Nephron (organoid): ENCODE data around the gene UBFD1.

Experiments used
- H3K27ac Mint-ChIP-seq, 3 experiments: 2 replicates each; pipeline ENCODE4 v1.8.0; 2020; ENCODE audit warnings: mixed read lengths in 3 of 3, mild to moderate bottlenecking in 2 of 3, moderate library complexity in 1 of 3
- H3K27me3 Mint-ChIP-seq: 2 replicates; pipeline ENCODE4 v1.8.0; 2021; ENCODE audit warnings: low read depth, mild to moderate bottlenecking, moderate library complexity, mixed read lengths
- H3K36me3 Mint-ChIP-seq: 2 replicates; pipeline ENCODE4 v1.8.0; 2020; ENCODE audit warnings: low read depth, mixed read lengths
- H3K4me1 Mint-ChIP-seq: 2 replicates; pipeline ENCODE4 v1.8.0; 2020; ENCODE audit warnings: mixed read lengths
- H3K4me3 Mint-ChIP-seq, 3 experiments: 2 replicates each; pipeline ENCODE4 v1.8.0; 2020; ENCODE audit warnings: mild to moderate bottlenecking in 3 of 3, mixed read lengths in 3 of 3, moderate library complexity in 2 of 3
- H3K9me3 Mint-ChIP-seq: 2 replicates; pipeline ENCODE4 v1.8.0; 2020; ENCODE audit warnings: mixed read lengths
- CTCF ChIP-seq, 3 experiments: fragments of 200-600 bp; sonication (generic); IDR thresholded peaks; one replicate each; pipeline ENCODE4 v1.5.0; 2021; ENCODE audit warnings: antibody characterized with exemption in 3 of 3; ENCODE audit not compliant: unreplicated experiment in 3 of 3

UBFD1 gene

GRCh38 chr16:23590181-23590580 lies 32.7 kb downstream of the UBFD1 start:
- H3K27ac Mint-ChIP-seq, result no peak overlapping the region
- H3K4me1 Mint-ChIP-seq, result peaks cover under 1% of the 10 kb centered on the region
- H3K27me3 Mint-ChIP-seq, result no peaks in the 10 kb centered on the region
- H3K36me3 Mint-ChIP-seq, result peaks cover 51% of the 10 kb centered on the region
- H3K4me3 Mint-ChIP-seq, result no peak overlapping the region
- H3K9me3 Mint-ChIP-seq, result no peaks in the 10 kb centered on the region
- no peak for TF ChIP-seq CTCF (IDR thresholded peaks at IDR 0.05; ENCODE audit: unreplicated experiment in 3 of 3)

- peak overlapping the region; percentile 37 to 91 (median 51) for H3K4me3 Mint-ChIP-seq
- H3K27me3 Mint-ChIP-seq, result no peaks in the 10 kb centered on the region
- H3K9me3 Mint-ChIP-seq, result no peaks in the 10 kb centered on the region
- no peak for TF ChIP-seq CTCF (IDR thresholded peaks at IDR 0.05; ENCODE audit: unreplicated experiment in 3 of 3)
- no peak overlapping the region for H3K27ac Mint-ChIP-seq
- H3K36me3 Mint-ChIP-seq, result peaks cover 39% of the 10 kb centered on the region
- peaks cover 4% of the 10 kb centered on the region for H3K4me1 Mint-ChIP-seq
Observed at GRCh38 chr16:23594186-23594585, 36.7 kb downstream of the UBFD1 start.

GRCh38 chr16:23595246-23595950 lies 37.9 kb downstream of the UBFD1 start:
- TF ChIP-seq CTCF (IDR thresholded peaks at IDR 0.05; ENCODE audit: unreplicated experiment in 3 of 3), result no peak
- peak overlapping the region; percentile 84 to 91 (median 89) for H3K4me3 Mint-ChIP-seq
- H3K27ac Mint-ChIP-seq, result peak overlapping the region in 2 of 3 experiments; percentile 74 to 78
- H3K27me3 Mint-ChIP-seq, result no peaks in the 10 kb centered on the region
- no peaks in the 10 kb centered on the region for H3K9me3 Mint-ChIP-seq
- H3K36me3 Mint-ChIP-seq, result peaks cover 33% of the 10 kb centered on the region
- H3K4me1 Mint-ChIP-seq, result peaks cover 4% of the 10 kb centered on the region

GRCh38 chr16:23595951-23596720 lies 38.6 kb downstream of the UBFD1 start, which contains the start of gene NDUFAB1:
NDUFAB1 (minus strand) TSS chr16:23596316; CDS start chr16:23596290, 26 bp downstream.
- Mint-ChIP-seq H3K36me3 (peaks cover 27% of the 10 kb centered on the region), H3K4me1 (peaks cover 4% of the 10 kb centered on the region), H3K27me3 (no peaks in the 10 kb centered on the region), H3K4me3 (peak within 1 kb of the TSS; percentile 84 to 91 (median 89)), H3K9me3 (no peaks in the 10 kb centered on the region), H3K27ac (peak within 1 kb of the TSS in 2 of 3 experiments; percentile 74 to 78)
- TF ChIP-seq CTCF (IDR thresholded peaks at IDR 0.05; ENCODE audit: unreplicated experiment in 3 of 3), result peak; percentile 100

- TF ChIP-seq CTCF (IDR thresholded peaks at IDR 0.05; ENCODE audit: unreplicated experiment in 3 of 3), result no peak
- H3K9me3 Mint-ChIP-seq, result no peaks in the 10 kb centered on the region
- peak overlapping the region; percentile 74 to 78 (median 75) for H3K4me3 Mint-ChIP-seq
- peak overlapping the region in 2 of 3 experiments; percentile 5 to 51 for H3K27ac Mint-ChIP-seq
- H3K36me3 Mint-ChIP-seq, result peaks cover 20% of the 10 kb centered on the region
- no peaks in the 10 kb centered on the region for H3K27me3 Mint-ChIP-seq
- H3K4me1 Mint-ChIP-seq, result peaks cover 4% of the 10 kb centered on the region
Observed at GRCh38 chr16:23597003-23597756, 39.7 kb downstream of the UBFD1 start.
